Measurements from ENCODE around the gene SOX30.
A peak's percentile ranks its signal among the peaks of the same experiment; 100 is the strongest.

SOX30 gene

GRCh38 chr5:157665467-157666070 is 13.3 kb upstream of the SOX30 start:
- TF ChIP-seq PAX5 (IDR thresholded peaks at IDR 0.05; ENCODE audit: insufficient read depth, low read length, severe bottlenecking) (no peak), TAF1 (IDR thresholded peaks at IDR 0.05; ENCODE audit: low read depth, low read length) (no peak), POU2F2 (IDR thresholded peaks at IDR 0.05; ENCODE audit: low read depth, low read length) (no peak), SPI1 (IDR thresholded peaks at IDR 0.05; ENCODE audit: low read depth, low read length) (no peak), POLR2AphosphoS5 (IDR thresholded peaks at IDR 0.05; ENCODE audit: low read depth, low read length) (no peak), POLR2A (IDR thresholded peaks at IDR 0.05; ENCODE audit: low read depth, low read length) (no peak)
- no peak for DNase-seq (ENCODE audit: insufficient read length, low spot score)
- FAIRE-seq = no peak

- DNase-seq (ENCODE audit: insufficient read length, low spot score) (no peak), FAIRE-seq (no peak)
- TF ChIP-seq POU2F2 (IDR thresholded peaks at IDR 0.05; ENCODE audit: low read depth, low read length) = no peak
- no peak for TF ChIP-seq PAX5 (IDR thresholded peaks at IDR 0.05; ENCODE audit: insufficient read depth, low read length, severe bottlenecking)
- no peak for TF ChIP-seq POLR2A (IDR thresholded peaks at IDR 0.05; ENCODE audit: low read depth, low read length)
- TF ChIP-seq SPI1 (IDR thresholded peaks at IDR 0.05; ENCODE audit: low read depth, low read length) = no peak
- TF ChIP-seq TAF1 (IDR thresholded peaks at IDR 0.05; ENCODE audit: low read depth, low read length) = no peak
- TF ChIP-seq POLR2AphosphoS5 (IDR thresholded peaks at IDR 0.05; ENCODE audit: low read depth, low read length) = no peak
These were observed 7.8 kb upstream of the SOX30 start for GRCh38 chr5:157659868-157660660.

GRCh38 chr5:157658893-157659292 is 6.7 kb upstream of the SOX30 start:
- no peak for DNase-seq (ENCODE audit: insufficient read length, low spot score)
- no peak for FAIRE-seq
- TF ChIP-seq POU2F2 (IDR thresholded peaks at IDR 0.05; ENCODE audit: low read depth, low read length) (no peak), PAX5 (IDR thresholded peaks at IDR 0.05; ENCODE audit: insufficient read depth, low read length, severe bottlenecking) (no peak), POLR2A (IDR thresholded peaks at IDR 0.05; ENCODE audit: low read depth, low read length) (no peak), POLR2AphosphoS5 (IDR thresholded peaks at IDR 0.05; ENCODE audit: low read depth, low read length) (no peak), SPI1 (IDR thresholded peaks at IDR 0.05; ENCODE audit: low read depth, low read length) (no peak), TAF1 (IDR thresholded peaks at IDR 0.05; ENCODE audit: low read depth, low read length) (no peak)

GRCh38 chr5:157657516-157657915 is 5.3 kb upstream of the SOX30 start:
- DNase-seq (ENCODE audit: insufficient read length, low spot score) = no peak
- TF ChIP-seq POLR2AphosphoS5 (IDR thresholded peaks at IDR 0.05; ENCODE audit: low read depth, low read length) = no peak
- no peak for TF ChIP-seq SPI1 (IDR thresholded peaks at IDR 0.05; ENCODE audit: low read depth, low read length)
- FAIRE-seq = no peak

DNA sequence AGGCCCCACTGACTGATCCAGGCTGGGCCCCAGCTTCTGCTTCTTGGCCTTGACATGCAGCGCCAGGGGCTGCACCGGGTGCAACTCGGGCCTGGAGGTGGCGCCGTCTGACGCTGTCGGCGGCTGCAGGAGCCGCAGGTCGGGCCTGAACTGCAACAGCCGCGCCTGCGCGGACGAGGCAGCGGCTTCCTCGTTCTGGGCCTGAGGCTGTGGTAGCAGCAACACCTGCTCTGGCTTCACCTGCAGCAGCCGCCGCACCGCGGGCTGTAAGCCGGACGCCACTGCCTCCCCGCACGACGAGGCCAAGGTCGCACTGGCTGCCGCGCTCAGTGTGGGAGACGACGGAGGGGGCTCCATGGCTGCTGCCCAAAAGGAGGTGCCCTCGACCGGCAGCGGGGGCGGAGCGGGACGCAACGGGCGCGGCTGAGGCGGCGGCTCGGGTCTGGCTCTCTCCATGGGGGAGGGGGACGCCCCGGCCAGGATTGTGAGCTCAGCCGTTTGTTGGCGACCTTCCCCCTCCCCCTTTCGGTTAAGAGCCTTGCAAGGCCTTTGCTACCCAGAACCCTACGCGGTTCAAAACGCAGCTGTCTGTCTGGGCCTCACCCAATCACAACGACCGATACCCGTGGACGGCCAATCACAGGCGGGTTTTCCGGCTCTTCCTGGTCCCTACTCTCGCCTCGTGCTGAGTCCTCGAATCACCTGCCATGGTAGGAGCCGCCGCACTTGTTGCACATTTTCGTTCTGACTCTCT is 438 bp downstream of the SOX30 start:
- TF ChIP-seq POU2F2 (IDR thresholded peaks at IDR 0.05; ENCODE audit: low read depth, low read length) (no peak), TAF1 (IDR thresholded peaks at IDR 0.05; ENCODE audit: low read depth, low read length) (no peak), SPI1 (IDR thresholded peaks at IDR 0.05; ENCODE audit: low read depth, low read length) (0 out of 2 replicates have a peak, but pooled peaks have one; percentile 8)
- peak; percentile 64 for DNase-seq (ENCODE audit: insufficient read length, low spot score)
- peak; percentile 91 for FAIRE-seq

- no peak for TF ChIP-seq PAX5 (IDR thresholded peaks at IDR 0.05; ENCODE audit: insufficient read depth, low read length, severe bottlenecking)
- no peak for TF ChIP-seq SPI1 (IDR thresholded peaks at IDR 0.05; ENCODE audit: low read depth, low read length)
- no peak for TF ChIP-seq POU2F2 (IDR thresholded peaks at IDR 0.05; ENCODE audit: low read depth, low read length)
- TF ChIP-seq POLR2A (IDR thresholded peaks at IDR 0.05; ENCODE audit: low read depth, low read length) = no peak
- TF ChIP-seq TAF1 (IDR thresholded peaks at IDR 0.05; ENCODE audit: low read depth, low read length) = no peak
- TF ChIP-seq POLR2AphosphoS5 (IDR thresholded peaks at IDR 0.05; ENCODE audit: low read depth, low read length) = no peak
- DNase-seq (ENCODE audit: insufficient read length, low spot score) (no peak), FAIRE-seq (no peak)
These were observed 1.1 kb downstream of the SOX30 start for GRCh38 chr5:157650991-157651611.

DNA sequence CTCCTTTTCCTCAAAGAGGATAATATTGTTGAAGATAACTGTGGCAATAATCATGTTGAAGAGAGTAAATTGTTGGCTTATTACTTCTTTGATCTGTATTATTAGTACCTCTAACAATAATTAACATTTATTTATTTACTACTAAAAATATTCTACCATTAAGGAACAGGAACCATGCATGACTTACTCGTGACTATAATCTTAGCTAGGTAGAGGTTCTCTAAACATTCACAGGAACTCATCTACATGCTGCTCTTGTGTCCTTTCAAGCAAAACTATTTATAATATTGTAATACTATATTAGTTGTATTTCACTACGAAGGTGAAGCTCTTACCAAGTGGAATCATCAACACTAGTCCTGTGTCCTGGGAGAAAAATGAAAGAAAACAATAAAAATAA is 3.1 kb downstream of the SOX30 start:
- no peak for DNase-seq (ENCODE audit: insufficient read length, low spot score)
- TF ChIP-seq TAF1 (IDR thresholded peaks at IDR 0.05; ENCODE audit: low read depth, low read length) (no peak), PAX5 (IDR thresholded peaks at IDR 0.05; ENCODE audit: insufficient read depth, low read length, severe bottlenecking) (no peak), POU2F2 (IDR thresholded peaks at IDR 0.05; ENCODE audit: low read depth, low read length) (no peak), POLR2AphosphoS5 (IDR thresholded peaks at IDR 0.05; ENCODE audit: low read depth, low read length) (no peak), POLR2A (IDR thresholded peaks at IDR 0.05; ENCODE audit: low read depth, low read length) (no peak), SPI1 (IDR thresholded peaks at IDR 0.05; ENCODE audit: low read depth, low read length) (no peak)
- FAIRE-seq = no peak

- DNase-seq (ENCODE audit: insufficient read length, low spot score) = no peak
- TF ChIP-seq SPI1 (IDR thresholded peaks at IDR 0.05; ENCODE audit: low read depth, low read length) (no peak), PAX5 (IDR thresholded peaks at IDR 0.05; ENCODE audit: insufficient read depth, low read length, severe bottlenecking) (no peak), POLR2A (IDR thresholded peaks at IDR 0.05; ENCODE audit: low read depth, low read length) (no peak)
- FAIRE-seq = no peak
These were observed 3.8 kb downstream of the SOX30 start for GRCh38 chr5:157648275-157648990.
